Parathyroid adenoma (tissue), 2 donors: ENCODE measurements around the gene CNIH4.
A peak's percentile ranks its signal among the peaks of the same experiment; 100 is the strongest.

ENCODE experiments used
- H2AFZ ChIP-seq: fragments of 300-600 bp; sonication (generic); one replicate; pipeline ENCODE4 v1.7.0; 2017; ENCODE audit warnings: antibody characterized with exemption, mild to moderate bottlenecking
- H3K27ac ChIP-seq: fragments of 300-600 bp; sonication (generic); one replicate; pipeline ENCODE4 v1.7.0; 2017
- H3K27me3 ChIP-seq: fragments of 300-600 bp; sonication (generic); one replicate; pipeline ENCODE4 v1.7.0; 2017; ENCODE audit warnings: low read length; ENCODE audit not compliant: control insufficient read depth, insufficient read depth
- H3K36me3 ChIP-seq: fragments of 300-600 bp; sonication (generic); one replicate; pipeline ENCODE4 v1.7.0; 2017; ENCODE audit warnings: low read length; ENCODE audit not compliant: control insufficient read depth, insufficient read depth
- H3K4me1 ChIP-seq: fragments of 300-600 bp; sonication (generic); one replicate; pipeline ENCODE4 v1.7.0; 2017; ENCODE audit warnings: control low read depth
- H3K4me2 ChIP-seq: fragments of 300-600 bp; sonication (generic); one replicate; pipeline ENCODE4 v1.7.0; 2017; ENCODE audit warnings: low read length
- H3K4me3 ChIP-seq: fragments of 300-600 bp; sonication (generic); one replicate; pipeline ENCODE4 v1.7.0; 2017; ENCODE audit warnings: low read depth, low read length
- H3K79me2 ChIP-seq: fragments of 300-600 bp; sonication (generic); one replicate; pipeline ENCODE4 v1.7.0; 2017; ENCODE audit warnings: control low read depth
- H3K9ac ChIP-seq: fragments of 300-600 bp; sonication (generic); one replicate; pipeline ENCODE4 v1.7.0; 2017; ENCODE audit warnings: mild to moderate bottlenecking
- H3K9me3 ChIP-seq: fragments of 300-600 bp; sonication (generic); one replicate; pipeline ENCODE4 v1.7.0; 2017; ENCODE audit warnings: low read length; ENCODE audit not compliant: control insufficient read depth
- CTCF ChIP-seq: fragments of 300-600 bp; sonication (generic); IDR thresholded peaks from one replicate; pipeline ENCODE4 v1.7.0; 2017; ENCODE audit warnings: antibody characterized with exemption, mild to moderate bottlenecking
- donor health status: primary hyperparathyroidism.

CNIH4 gene

GRCh38 chr1:224357626-224358124, 996 bp downstream of the CNIH4 start:
- Histone ChIP-seq H3K27ac (no peak overlapping the region), H3K79me2 (peaks cover 7% of the 10 kb centered on the region), H2AFZ (peak overlapping the region; percentile 75), H3K4me1 (no peaks in the 10 kb centered on the region), H3K4me3 (peak overlapping the region; percentile 78), H3K9ac (no peak overlapping the region), H3K27me3 (no peaks in the 10 kb centered on the region), H3K9me3 (no peaks in the 10 kb centered on the region), H3K4me2 (peak overlapping the region; percentile 63), H3K36me3 (no peaks in the 10 kb centered on the region)
- no peak for TF ChIP-seq CTCF

GRCh38 chr1:224358237-224358636, 1.6 kb downstream of the CNIH4 start:
- H3K27me3 ChIP-seq: no peaks in the 10 kb centered on the region
- no peaks in the 10 kb centered on the region for H3K4me1 ChIP-seq
- H3K4me2 ChIP-seq: no peak overlapping the region
- H3K79me2 ChIP-seq: peaks cover 9% of the 10 kb centered on the region
- H2AFZ ChIP-seq: no peak overlapping the region
- TF ChIP-seq CTCF: no peak
- peak overlapping the region; percentile 78 for H3K4me3 ChIP-seq
- no peak overlapping the region for H3K9ac ChIP-seq
- H3K9me3 ChIP-seq: no peaks in the 10 kb centered on the region
- H3K27ac ChIP-seq: no peak overlapping the region
- H3K36me3 ChIP-seq: no peaks in the 10 kb centered on the region

- Histone ChIP-seq H3K9me3 (no peaks in the 10 kb centered on the region), H3K4me1 (no peaks in the 10 kb centered on the region), H2AFZ (no peak overlapping the region), H3K79me2 (peaks cover 12% of the 10 kb centered on the region), H3K4me2 (no peak overlapping the region), H3K27me3 (no peaks in the 10 kb centered on the region), H3K36me3 (no peaks in the 10 kb centered on the region), H3K4me3 (no peak overlapping the region), H3K9ac (no peak overlapping the region), H3K27ac (no peak overlapping the region)
- TF ChIP-seq CTCF: no peak
These were observed 2.5 kb downstream of the CNIH4 start for GRCh38 chr1:224359207-224359606.

- Histone ChIP-seq H3K9me3 (no peaks in the 10 kb centered on the region), H3K4me1 (no peaks in the 10 kb centered on the region), H3K9ac (no peak overlapping the region), H3K4me2 (no peak overlapping the region), H3K27me3 (no peaks in the 10 kb centered on the region), H3K79me2 (peaks cover 6% of the 10 kb centered on the region), H3K27ac (no peak overlapping the region), H3K4me3 (no peak overlapping the region), H2AFZ (no peak overlapping the region), H3K36me3 (no peaks in the 10 kb centered on the region)
- TF ChIP-seq CTCF: no peak
These were observed 11.7 kb downstream of the CNIH4 start for GRCh38 chr1:224368409-224368808.

GRCh38 chr1:224373008-224373590, 16.4 kb downstream of the CNIH4 start:
- H3K4me1 ChIP-seq: no peaks in the 10 kb centered on the region
- no peak overlapping the region for H3K27ac ChIP-seq
- no peaks in the 10 kb centered on the region for H3K9me3 ChIP-seq
- H3K4me3 ChIP-seq: no peak overlapping the region
- H3K4me2 ChIP-seq: no peak overlapping the region
- H3K36me3 ChIP-seq: no peaks in the 10 kb centered on the region
- no peaks in the 10 kb centered on the region for H3K79me2 ChIP-seq
- no peak for TF ChIP-seq CTCF
- H2AFZ ChIP-seq: no peak overlapping the region
- no peak overlapping the region for H3K9ac ChIP-seq
- no peaks in the 10 kb centered on the region for H3K27me3 ChIP-seq
